Spleen (tissue), 11 donors: ENCODE measurements around the gene SLITRK6. TPM values are rescaled to one million over a fixed set of nuclear protein-coding genes. Genes with fewer than 3 reads are reported as not detected.

Experiments used
- DNase-seq: peaks from one replicate; pipeline ENCODE4 v3.0.0-alpha.2; 2020
- H3K27ac ChIP-seq, 8 donors: fragments of 200-600 bp; sonication (generic) in 7 of 8; 1 replicate in 4 of 8; 2 replicates in 4 of 8; pipeline versions ENCODE4 v1.5.0 to v1.8.0; 2016 to 2021; ENCODE audit warnings: inconsistent platforms in 4 of 8, mild to moderate bottlenecking in 4 of 8, moderate library complexity in 1 of 8
- H3K27me3 ChIP-seq, 7 donors: fragments of 200-600 bp; sonication (generic) in 6 of 7; replicated peaks in 1 of 7; 1 replicate in 4 of 7; 2 replicates in 3 of 7; pipeline versions ENCODE4 v1.5.0 to v1.8.0; 2016 to 2021; ENCODE audit warnings: inconsistent platforms in 3 of 7, mild to moderate bottlenecking in 1 of 7
- H3K36me3 ChIP-seq, 6 donors: fragments of 200-600 bp; sonication (generic) in 5 of 6; 1 replicate in 4 of 6; 2 replicates in 2 of 6; pipeline versions ENCODE4 v1.5.0 to v1.8.0; 2016 to 2021; ENCODE audit warnings: inconsistent platforms in 2 of 6
- H3K4me1 ChIP-seq, 6 donors: fragments of 200-600 bp; sonication (generic) in 5 of 6; 1 replicate in 3 of 6; 2 replicates in 3 of 6; pipeline versions ENCODE4 v1.5.0 to v1.8.0; 2016 to 2021; ENCODE audit warnings: inconsistent platforms in 3 of 6
- H3K4me3 ChIP-seq, 8 donors: fragments of 200-600 bp; sonication (generic) in 7 of 8; 1 replicate in 4 of 8; 2 replicates in 4 of 8; pipeline versions ENCODE4 v1.5.0 to v1.8.0; 2016 to 2021; ENCODE audit warnings: inconsistent platforms in 4 of 8, mild to moderate bottlenecking in 4 of 8, moderate library complexity in 2 of 8
- H3K9me3 ChIP-seq, 8 donors: fragments of 200-600 bp; sonication (generic) in 7 of 8; 1 replicate in 4 of 8; 2 replicates in 4 of 8; pipeline versions ENCODE4 v1.5.0 to v1.8.0; 2016 to 2021; ENCODE audit warnings: inconsistent platforms in 4 of 8
- CTCF ChIP-seq, 11 experiments: fragments of 200-600 bp in 7 of 11; fragments of 450-650 bp in 4 of 11; sonication (generic) in 4 of 11; IDR thresholded peaks in 8 of 11; conservative IDR thresholded peaks in 3 of 11; 1 replicate in 7 of 11; 2 replicates in 4 of 11; pipeline versions ENCODE4 v1.4.0 to v1.8.0; 2016 to 2021; ENCODE audit warnings: antibody characterized with exemption in 11 of 11, inconsistent platforms in 4 of 11, mild to moderate bottlenecking in 1 of 11
- POLR2A ChIP-seq, 3 donors: fragments of 450-650 bp; IDR thresholded peaks; one replicate each; pipeline ENCODE4 v1.5.1; 2017; ENCODE audit warnings: antibody characterized with exemption in 3 of 3, mild to moderate bottlenecking in 1 of 3
- POLR2AphosphoS5 ChIP-seq, 3 donors: sonication (generic); formaldehyde crosslinking; IDR thresholded peaks; one replicate each; pipeline ENCODE4 v1.5.1; 2017; ENCODE audit warnings: antibody characterized with exemption in 3 of 3
- WGBS, 5 donors: extraction: QIAGEN DNeasy Blood & Tissue Kit in 3 of 5; methylation state at CpG; one replicate each; pipeline versions ENCODE4 v1.1.5 to v1.1.7; 2013 to 2018; 5-methylcytosine and 5-hydroxymethylcytosine counted together
- intact Hi-C: fragments of 100-400 bp; cut with DNase I; formaldehyde crosslinking; loops from one replicate; pipeline ENCODE4 v1.15.0; 2023; ENCODE audit warnings: low total_unique reads
- polyA plus RNA-seq, 3 donors: library from polyadenylated mRNA; stranded (reverse); fragments of 200-250 nt; gene quantifications; one replicate each; pipeline ENCODE4 v1.2.1, GENCODE V29; 2013
- total RNA-seq, 7 donors: library from RNA; depleted of rRNA in 3 of 7; stranded (reverse); fragments of >200 nt in 3 of 7; fragmentation: NEBNext Ultra II Directional in 4 of 7; extraction: Animal tissue kit (Norgen Biotek cat#: 25700) in 4 of 7; gene quantifications; one replicate each; pipeline versions ENCODE4 v1.1.0 to v1.2.1, GENCODE V29; 2016 to 2021
- donor health status: healthy with polysubstance abuse.
- donor health status: DM: no; HTN: no; CAD: no; lungs with moderate emphysema.
- donor health status: DM: no; HTN: no; CAD: no.
- donor health status: Bipolar disorder and iron deficiency.
- donor health status: healthy.
- donor health status: DM: no; HTN: no; CAD: no.
- donor health status: DM: yes; HTN: yes; CAD: no.

Gene SLITRK6
- total and polyA plus RNA-seq, 10 donors: 0.02 to 0.20 (median 0.02) TPM; not detected in 7

- H3K4me1 ChIP-seq: no peaks in the 10 kb centered on the region
- no peak for DNase-seq
- intact Hi-C loops: no loop called here
- H3K36me3 ChIP-seq: no peaks in the 10 kb centered on the region
- no peaks in the 10 kb centered on the region for H3K27me3 ChIP-seq
- no peaks in the 10 kb centered on the region for H3K9me3 ChIP-seq
- TF ChIP-seq POLR2A (IDR thresholded peaks at IDR 0.05) (no peak), CTCF (IDR thresholded peaks at IDR 0.05 in 8 of 11, conservative IDR thresholded peaks at IDR 0.05 in 3 of 11) (no peak)
- H3K4me3 ChIP-seq: no peak overlapping the region
- no peak overlapping the region for H3K27ac ChIP-seq
- WGBS, 5 donors: 77 to 93% (median 80%) methylated on average over 2 of the region's 2 CpGs
Observed at GRCh38 chr13:85819513-85819912, 20.3 kb upstream of the SLITRK6 start.

- Histone ChIP-seq H3K9me3 (no peaks in the 10 kb centered on the region), H3K27ac (no peak overlapping the region), H3K36me3 (no peaks in the 10 kb centered on the region), H3K27me3 (no peaks in the 10 kb centered on the region), H3K4me3 (no peak overlapping the region), H3K4me1 (no peaks in the 10 kb centered on the region)
- TF ChIP-seq POLR2AphosphoS5 (IDR thresholded peaks at IDR 0.05) (no peak), POLR2A (IDR thresholded peaks at IDR 0.05) (no peak)
- no peak for DNase-seq
- intact Hi-C loops: no loop called here
Observed at GRCh38 chr13:85816413-85816812, 17.2 kb upstream of the SLITRK6 start.

GRCh38 chr13:85812282-85812681, 13.1 kb upstream of the SLITRK6 start:
- Histone ChIP-seq H3K36me3 (no peaks in the 10 kb centered on the region), H3K4me1 (no peaks in the 10 kb centered on the region), H3K27ac (no peak overlapping the region), H3K9me3 (no peaks in the 10 kb centered on the region), H3K4me3 (no peak overlapping the region), H3K27me3 (no peaks in the 10 kb centered on the region)
- TF ChIP-seq POLR2A (IDR thresholded peaks at IDR 0.05) (no peak), POLR2AphosphoS5 (IDR thresholded peaks at IDR 0.05) (no peak), CTCF (IDR thresholded peaks at IDR 0.05 in 8 of 11, conservative IDR thresholded peaks at IDR 0.05 in 3 of 11) (no peak)
- DNase-seq: no peak
- intact Hi-C loops: no loop called here
- WGBS, 5 donors: 67 to 78% (median 71%) methylated on average over 1 of the region's 1 CpG

GRCh38 chr13:85808811-85809210, 9.6 kb upstream of the SLITRK6 start:
- TF ChIP-seq POLR2A (IDR thresholded peaks at IDR 0.05): no peak
- TF ChIP-seq CTCF (IDR thresholded peaks at IDR 0.05 in 8 of 11, conservative IDR thresholded peaks at IDR 0.05 in 3 of 11): no peak
- no peak for TF ChIP-seq POLR2AphosphoS5 (IDR thresholded peaks at IDR 0.05)
- Histone ChIP-seq H3K27ac (no peak overlapping the region), H3K36me3 (no peaks in the 10 kb centered on the region), H3K4me3 (no peak overlapping the region), H3K9me3 (no peaks in the 10 kb centered on the region), H3K27me3 (no peaks in the 10 kb centered on the region), H3K4me1 (no peaks in the 10 kb centered on the region)
- WGBS, 5 donors: 10 to 34% (median 18%) methylated on average over 1 of the region's 1 CpG
- DNase-seq: no peak
- intact Hi-C loops: loop anchor here (5.0 kb wide), 1 partner anchor 912 kb away; no protein-coding TSS in a partner anchor
